HepG2 (cell line): ENCODE data around the gene SDC4. TPM values are rescaled to one million over a fixed set of nuclear protein-coding genes. Genes with fewer than 3 reads are reported as not detected.

Experiments
- ARNT ChIP-seq: fragments of 450-650 bp; IDR thresholded peaks from 2 replicates; pipeline ENCODE4 v1.6.1; 2017
- ATF7 ChIP-seq, 2 experiments: fragments of 450-650 bp in 1 of 2; sonication (generic) in 1 of 2; formaldehyde crosslinking in 1 of 2; IDR thresholded peaks; 2 replicates each; pipeline versions ENCODE4 v1.4.0 to v1.6.1; 2016 to 2020; ENCODE audit warnings: antibody characterized with exemption in 1 of 2, mild to moderate bottlenecking in 1 of 2, missing genetic modification reagents in 1 of 2
- GABPB1 ChIP-seq: IDR thresholded peaks from 2 replicates; pipeline ENCODE4 v1.6.1; 2016; ENCODE audit warnings: mild to moderate bottlenecking, missing genetic modification reagents, moderate library complexity, missing compliant biosample characterization
- KLF12 ChIP-seq: sonication (generic); formaldehyde crosslinking; IDR thresholded peaks from 2 replicates; pipeline ENCODE4 v1.4.0; 2020; ENCODE audit warnings: missing genetic modification reagents, borderline replicate concordance
- MATR3 ChIP-seq: sonication (generic); formaldehyde crosslinking; IDR thresholded peaks from 2 replicates; pipeline ENCODE4 v1.4.0; 2020; ENCODE audit warnings: missing genetic modification reagents
- POLR2A ChIP-seq, 2 experiments: IDR thresholded peaks; 2 replicates each; pipeline ENCODE4 v1.6.1; 2011; ENCODE audit warnings: low read depth in 2 of 2, low read length in 2 of 2, mild to moderate bottlenecking in 1 of 2, moderate library complexity in 1 of 2; ENCODE audit not compliant: insufficient read depth in 1 of 2
- SALL1 ChIP-seq: sonication (generic); formaldehyde crosslinking; IDR thresholded peaks from 2 replicates; pipeline ENCODE4 v1.8.0; 2022; ENCODE audit warnings: mild to moderate bottlenecking, missing genetic modification reagents
- ZBTB38 ChIP-seq: sonication (generic); formaldehyde crosslinking; IDR thresholded peaks from 2 replicates; pipeline ENCODE4 v1.5.1; 2020; ENCODE audit warnings: mild to moderate bottlenecking, missing genetic modification reagents
- ZC3H13 ChIP-seq: sonication (generic); formaldehyde crosslinking; IDR thresholded peaks from 2 replicates; pipeline ENCODE4 v1.8.1; 2023; ENCODE audit warnings: mild to moderate bottlenecking, missing genetic modification reagents, moderate library complexity
- ZKSCAN8 ChIP-seq: IDR thresholded peaks from 2 replicates; pipeline ENCODE4 v1.6.1; 2016; ENCODE audit warnings: borderline replicate concordance, missing genetic modification reagents, missing compliant biosample characterization
- ZNF282 ChIP-seq: fragments of 450-650 bp; IDR thresholded peaks from 2 replicates; pipeline ENCODE4 v1.6.1; 2018; ENCODE audit not compliant: partially characterized antibody
- ZNF34 ChIP-seq: sonication (generic); formaldehyde crosslinking; IDR thresholded peaks from 2 replicates; pipeline ENCODE4 v1.4.0; 2020; ENCODE audit warnings: mild to moderate bottlenecking, missing genetic modification reagents, borderline replicate concordance
- ZNF530 ChIP-seq: sonication (generic); formaldehyde crosslinking; IDR thresholded peaks from 2 replicates; pipeline ENCODE4 v1.5.0; 2020; ENCODE audit warnings: low read depth, mild to moderate bottlenecking, missing genetic modification reagents
- polyA plus RNA-seq, 8 experiments: library from polyadenylated mRNA; depleted of rRNA in 3 of 8; stranded (reverse) in 7 of 8; unstranded in 1 of 8; fragments of >200 nt; fragmentation: Illumina TruSeq in 4 of 8; extraction: Trizol in 4 of 8; gene quantifications; 2 replicates each; pipeline versions ENCODE4 v1.2.1 to v1.2.3, GENCODE V29; 2011 to 2016; ENCODE audit warnings: low read depth in 4 of 8, missing spikeins in 1 of 8, mixed read lengths in 1 of 8; ENCODE audit not compliant: insufficient read depth in 1 of 8
- total RNA-seq, 5 experiments: library from RNA; depleted of rRNA; stranded (reverse); fragments of >200 nt; fragmentation: Illumina TruSeq; extraction: Trizol; gene quantifications; 2 replicates each; pipeline ENCODE4 v1.2.3, GENCODE V29; 2016; ENCODE audit warnings: low read depth in 1 of 5
- TF ChIP-seq, protein P1 (sequence below): sonication (generic); formaldehyde crosslinking; IDR thresholded peaks from 2 replicates; pipeline ENCODE4 v1.5.1; 2020; ENCODE audit warnings: mild to moderate bottlenecking, missing genetic modification reagents, borderline replicate concordance
- TF ChIP-seq, protein P2 (sequence below): sonication (generic); formaldehyde crosslinking; IDR thresholded peaks from 2 replicates; pipeline ENCODE4 v1.4.0; 2020; ENCODE audit warnings: missing genetic modification reagents; ENCODE audit errors: not compliant biosample characterization
- TF ChIP-seq, protein P3 (sequence below): sonication (generic); formaldehyde crosslinking; IDR thresholded peaks from 2 replicates; pipeline ENCODE4 v1.9.0; 2021; ENCODE audit warnings: missing genetic modification reagents, borderline replicate concordance
- TF ChIP-seq, protein P4 (sequence below): IDR thresholded peaks from 2 replicates; pipeline ENCODE4 v1.6.1; 2016
- TF ChIP-seq, protein P5 (sequence below): sonication (generic); formaldehyde crosslinking; IDR thresholded peaks from 2 replicates; pipeline ENCODE4 v1.5.0; 2020; ENCODE audit warnings: mild to moderate bottlenecking, missing genetic modification reagents, borderline replicate concordance

SDC4 gene
- total and polyA plus RNA-seq, 2 of the 13 experiments (the other 11 are each of a cell fraction or from before 2014, with no cell fraction given), result 49.0 to 65.1 TPM

DNA sequence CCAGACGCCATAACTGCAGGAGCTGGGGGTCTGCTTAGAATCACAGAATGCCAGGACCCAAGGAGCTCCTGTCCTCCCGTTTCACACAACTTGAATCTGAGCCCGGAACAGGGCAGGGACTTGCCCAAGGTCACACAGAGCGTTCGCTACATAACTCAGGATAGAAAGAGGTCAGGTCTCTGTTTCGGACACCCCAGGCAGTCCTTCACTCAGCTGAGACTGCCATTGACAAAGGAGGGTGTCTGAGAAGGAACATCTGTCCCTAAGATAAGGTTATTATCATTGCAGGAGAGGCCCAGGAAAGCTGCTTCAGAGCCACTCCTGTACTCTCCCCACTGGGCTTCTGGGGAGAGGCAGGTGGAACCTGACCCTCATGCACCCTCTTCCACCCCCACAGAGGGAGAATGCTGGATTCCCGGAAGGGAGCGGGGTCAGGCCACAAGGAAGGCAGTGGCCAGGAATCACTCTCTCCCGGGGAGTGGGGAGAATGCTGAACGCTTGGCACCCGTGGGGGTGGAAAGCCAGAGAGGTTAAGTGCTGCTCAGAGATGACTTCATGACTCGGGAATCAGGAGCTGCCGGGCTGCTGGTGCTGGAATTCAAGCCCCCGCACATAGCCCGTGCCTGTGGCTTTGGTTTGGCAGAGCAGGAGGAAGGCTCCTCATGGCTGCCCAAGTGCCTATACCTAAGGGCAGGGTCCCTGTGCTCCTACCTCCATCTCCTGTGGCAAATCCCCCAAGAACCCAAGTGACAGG, 10.7 kb downstream of the SDC4 start (continued):
- TF ChIP-seq, protein P1, sequence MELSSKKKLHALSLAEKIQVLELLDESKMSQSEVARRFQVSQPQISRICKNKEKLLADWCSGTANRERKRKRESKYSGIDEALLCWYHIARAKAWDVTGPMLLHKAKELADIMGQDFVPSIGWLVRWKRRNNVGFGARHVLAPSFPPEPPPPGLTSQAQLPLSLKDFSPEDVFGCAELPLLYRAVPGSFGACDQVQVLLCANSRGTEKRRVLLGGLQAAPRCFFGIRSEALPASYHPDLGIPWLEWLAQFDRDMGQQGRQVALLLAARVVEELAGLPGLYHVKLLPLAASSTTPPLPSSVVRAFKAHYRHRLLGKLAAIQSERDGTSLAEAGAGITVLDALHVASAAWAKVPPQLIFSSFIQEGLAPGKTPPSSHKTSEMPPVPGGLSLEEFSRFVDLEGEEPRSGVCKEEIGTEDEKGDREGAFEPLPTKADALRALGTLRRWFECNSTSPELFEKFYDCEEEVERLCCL (CRISPR knock-in tag), result no peak
- TF ChIP-seq, protein P2, sequence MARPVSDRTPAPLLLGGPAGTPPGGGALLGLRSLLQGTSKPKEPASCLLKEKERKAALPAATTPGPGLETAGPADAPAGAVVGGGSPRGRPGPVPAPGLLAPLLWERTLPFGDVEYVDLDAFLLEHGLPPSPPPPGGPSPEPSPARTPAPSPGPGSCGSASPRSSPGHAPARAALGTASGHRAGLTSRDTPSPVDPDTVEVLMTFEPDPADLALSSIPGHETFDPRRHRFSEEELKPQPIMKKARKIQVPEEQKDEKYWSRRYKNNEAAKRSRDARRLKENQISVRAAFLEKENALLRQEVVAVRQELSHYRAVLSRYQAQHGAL (CRISPR knock-in tag), result no peak
- TF ChIP-seq KLF12, result no peak
- peak in 1 of 2 experiments; percentile 39; a peak in 1 of 4 replicates for TF ChIP-seq POLR2A (IDR thresholded peaks at IDR 0.05; ENCODE audit: insufficient read depth in 1 of 2, low read depth in 2 of 2, low read length in 2 of 2)
- TF ChIP-seq GABPB1 (CRISPR knock-in tag), result no peak; the same call in 1 of the 2 replicates
- no peak for TF ChIP-seq ZNF530
- TF ChIP-seq ATF7 (IDR thresholded peaks at IDR 0.05), result no peak
- TF ChIP-seq ATF7 (CRISPR knock-in tag; IDR thresholded peaks at IDR 0.05), result 0 out of 2 replicates have a peak, but pooled peaks have one; percentile 30
- TF ChIP-seq, protein P3, sequence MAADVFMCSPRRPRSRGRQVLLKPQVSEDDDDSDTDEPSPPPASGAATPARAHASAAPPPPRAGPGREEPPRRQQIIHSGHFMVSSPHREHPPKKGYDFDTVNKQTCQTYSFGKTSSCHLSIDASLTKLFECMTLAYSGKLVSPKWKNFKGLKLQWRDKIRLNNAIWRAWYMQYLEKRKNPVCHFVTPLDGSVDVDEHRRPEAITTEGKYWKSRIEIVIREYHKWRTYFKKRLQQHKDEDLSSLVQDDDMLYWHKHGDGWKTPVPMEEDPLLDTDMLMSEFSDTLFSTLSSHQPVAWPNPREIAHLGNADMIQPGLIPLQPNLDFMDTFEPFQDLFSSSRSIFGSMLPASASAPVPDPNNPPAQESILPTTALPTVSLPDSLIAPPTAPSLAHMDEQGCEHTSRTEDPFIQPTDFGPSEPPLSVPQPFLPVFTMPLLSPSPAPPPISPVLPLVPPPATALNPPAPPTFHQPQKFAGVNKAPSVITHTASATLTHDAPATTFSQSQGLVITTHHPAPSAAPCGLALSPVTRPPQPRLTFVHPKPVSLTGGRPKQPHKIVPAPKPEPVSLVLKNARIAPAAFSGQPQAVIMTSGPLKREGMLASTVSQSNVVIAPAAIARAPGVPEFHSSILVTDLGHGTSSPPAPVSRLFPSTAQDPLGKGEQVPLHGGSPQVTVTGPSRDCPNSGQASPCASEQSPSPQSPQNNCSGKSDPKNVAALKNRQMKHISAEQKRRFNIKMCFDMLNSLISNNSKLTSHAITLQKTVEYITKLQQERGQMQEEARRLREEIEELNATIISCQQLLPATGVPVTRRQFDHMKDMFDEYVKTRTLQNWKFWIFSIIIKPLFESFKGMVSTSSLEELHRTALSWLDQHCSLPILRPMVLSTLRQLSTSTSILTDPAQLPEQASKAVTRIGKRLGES (CRISPR knock-in tag), result no peak
- 0 out of 2 replicates have a peak, but pooled peaks have one; percentile 36 for TF ChIP-seq ZBTB38 (CRISPR knock-in tag)
- TF ChIP-seq ZNF282, result no peak
- TF ChIP-seq, protein P4, sequence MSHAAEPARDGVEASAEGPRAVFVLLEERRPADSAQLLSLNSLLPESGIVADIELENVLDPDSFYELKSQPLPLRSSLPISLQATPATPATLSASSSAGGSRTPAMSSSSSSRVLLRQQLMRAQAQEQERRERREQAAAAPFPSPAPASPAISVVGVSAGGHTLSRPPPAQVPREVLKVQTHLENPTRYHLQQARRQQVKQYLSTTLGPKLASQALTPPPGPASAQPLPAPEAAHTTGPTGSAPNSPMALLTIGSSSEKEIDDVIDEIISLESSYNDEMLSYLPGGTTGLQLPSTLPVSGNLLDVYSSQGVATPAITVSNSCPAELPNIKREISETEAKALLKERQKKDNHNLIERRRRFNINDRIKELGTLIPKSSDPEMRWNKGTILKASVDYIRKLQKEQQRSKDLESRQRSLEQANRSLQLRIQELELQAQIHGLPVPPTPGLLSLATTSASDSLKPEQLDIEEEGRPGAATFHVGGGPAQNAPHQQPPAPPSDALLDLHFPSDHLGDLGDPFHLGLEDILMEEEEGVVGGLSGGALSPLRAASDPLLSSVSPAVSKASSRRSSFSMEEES (CRISPR knock-in tag), result no peak
- TF ChIP-seq, protein P5, sequence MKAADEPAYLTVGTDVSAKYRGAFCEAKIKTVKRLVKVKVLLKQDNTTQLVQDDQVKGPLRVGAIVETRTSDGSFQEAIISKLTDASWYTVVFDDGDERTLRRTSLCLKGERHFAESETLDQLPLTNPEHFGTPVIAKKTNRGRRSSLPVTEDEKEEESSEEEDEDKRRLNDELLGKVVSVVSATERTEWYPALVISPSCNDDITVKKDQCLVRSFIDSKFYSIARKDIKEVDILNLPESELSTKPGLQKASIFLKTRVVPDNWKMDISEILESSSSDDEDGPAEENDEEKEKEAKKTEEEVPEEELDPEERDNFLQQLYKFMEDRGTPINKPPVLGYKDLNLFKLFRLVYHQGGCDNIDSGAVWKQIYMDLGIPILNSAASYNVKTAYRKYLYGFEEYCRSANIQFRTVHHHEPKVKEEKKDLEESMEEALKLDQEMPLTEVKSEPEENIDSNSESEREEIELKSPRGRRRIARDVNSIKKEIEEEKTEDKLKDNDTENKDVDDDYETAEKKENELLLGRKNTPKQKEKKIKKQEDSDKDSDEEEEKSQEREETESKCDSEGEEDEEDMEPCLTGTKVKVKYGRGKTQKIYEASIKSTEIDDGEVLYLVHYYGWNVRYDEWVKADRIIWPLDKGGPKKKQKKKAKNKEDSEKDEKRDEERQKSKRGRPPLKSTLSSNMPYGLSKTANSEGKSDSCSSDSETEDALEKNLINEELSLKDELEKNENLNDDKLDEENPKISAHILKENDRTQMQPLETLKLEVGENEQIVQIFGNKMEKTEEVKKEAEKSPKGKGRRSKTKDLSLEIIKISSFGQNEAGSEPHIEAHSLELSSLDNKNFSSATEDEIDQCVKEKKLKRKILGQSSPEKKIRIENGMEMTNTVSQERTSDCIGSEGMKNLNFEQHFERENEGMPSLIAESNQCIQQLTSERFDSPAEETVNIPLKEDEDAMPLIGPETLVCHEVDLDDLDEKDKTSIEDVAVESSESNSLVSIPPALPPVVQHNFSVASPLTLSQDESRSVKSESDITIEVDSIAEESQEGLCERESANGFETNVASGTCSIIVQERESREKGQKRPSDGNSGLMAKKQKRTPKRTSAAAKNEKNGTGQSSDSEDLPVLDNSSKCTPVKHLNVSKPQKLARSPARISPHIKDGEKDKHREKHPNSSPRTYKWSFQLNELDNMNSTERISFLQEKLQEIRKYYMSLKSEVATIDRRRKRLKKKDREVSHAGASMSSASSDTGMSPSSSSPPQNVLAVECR, result 0 out of 2 replicates have a peak, but pooled peaks have one; percentile 15
- TF ChIP-seq ZKSCAN8 (CRISPR knock-in tag), result no peak
- TF ChIP-seq MATR3 (CRISPR knock-in tag), result no peak
- peak; percentile 46; the same call in 1 of the 2 replicates for TF ChIP-seq ZNF34 (CRISPR knock-in tag)
- no peak for TF ChIP-seq ARNT
- TF ChIP-seq ZC3H13 (CRISPR knock-in tag), result no peak
- TF ChIP-seq SALL1 (CRISPR knock-in tag), result peak; percentile 21
